Activated CD8-positive, alpha-beta memory T cell treated with anti-CD3 and anti-CD28 coated beads for 24 hours (primary cell): ENCODE measurements around the gene RNF43.
"Not testable (repeated sequence)": the region's sequence is repeated elsewhere in the genome, so short reads cannot be mapped to it uniquely, and the experiment has no call there.

Experiments
- DNase-seq: peaks from one replicate; pipeline ENCODE4 v3.0.0-alpha.2; 2020

The RNF43 gene

DNA sequence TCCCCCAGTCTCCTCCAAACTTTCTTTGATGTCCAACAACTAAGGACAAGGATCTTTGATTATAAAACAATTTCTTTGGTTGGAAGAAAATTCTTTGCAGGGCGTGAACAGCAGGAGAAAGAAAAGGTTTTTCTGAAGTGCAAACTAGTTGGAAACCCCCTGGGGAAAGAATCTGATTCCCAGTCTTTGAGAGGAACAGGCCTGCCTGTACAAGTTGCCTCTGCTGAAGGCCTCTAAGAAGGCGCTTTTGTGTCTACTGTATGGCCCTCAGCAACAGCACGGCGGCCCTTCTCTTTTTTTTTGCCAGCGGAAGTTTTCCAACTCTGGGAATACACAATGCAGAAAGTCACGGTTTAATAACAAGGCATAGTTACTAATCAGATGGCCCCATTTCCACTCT is 14.0 kb downstream of the RNF43 start:
- no peak for DNase-seq

DNA sequence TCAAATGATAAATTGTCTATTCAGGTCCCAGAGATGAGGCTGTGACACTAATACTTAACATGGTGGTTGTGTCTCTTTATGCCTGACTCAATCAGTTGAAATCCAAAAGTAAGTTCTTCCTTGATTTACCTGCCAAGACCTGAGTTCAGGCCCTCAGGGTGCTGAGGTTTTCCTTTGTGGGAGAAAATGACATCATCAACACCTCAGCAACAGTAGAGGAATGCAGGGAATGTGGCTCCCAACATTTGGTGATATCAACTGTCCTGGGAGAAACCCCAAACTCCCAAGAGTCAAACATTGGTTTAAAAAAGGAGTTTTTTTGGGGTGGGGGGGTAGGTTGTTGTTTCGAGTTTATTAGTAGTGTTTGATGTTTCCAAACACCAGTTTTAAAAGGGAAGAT is 14.7 kb downstream of the RNF43 start:
- no peak for DNase-seq

DNA sequence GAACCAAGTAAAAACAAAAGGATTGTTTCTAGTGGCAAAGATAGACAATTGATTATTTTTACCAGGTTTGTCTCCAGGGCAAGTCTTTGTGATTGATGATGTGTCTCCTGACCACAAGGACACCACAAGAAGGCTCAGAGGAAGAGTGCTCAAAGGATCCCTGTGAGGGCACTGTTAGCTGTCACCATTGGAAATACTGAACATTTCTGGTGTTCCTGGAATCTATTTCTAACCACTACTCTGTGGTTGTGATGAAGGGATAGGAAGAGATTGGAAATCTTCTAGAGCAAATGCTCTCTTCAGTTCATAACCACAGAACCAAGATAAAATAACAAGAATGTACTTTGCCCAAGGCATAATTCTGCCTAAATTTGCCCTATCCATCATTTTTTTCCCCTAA is 15.3 kb downstream of the RNF43 start:
- DNase-seq = no peak

DNA sequence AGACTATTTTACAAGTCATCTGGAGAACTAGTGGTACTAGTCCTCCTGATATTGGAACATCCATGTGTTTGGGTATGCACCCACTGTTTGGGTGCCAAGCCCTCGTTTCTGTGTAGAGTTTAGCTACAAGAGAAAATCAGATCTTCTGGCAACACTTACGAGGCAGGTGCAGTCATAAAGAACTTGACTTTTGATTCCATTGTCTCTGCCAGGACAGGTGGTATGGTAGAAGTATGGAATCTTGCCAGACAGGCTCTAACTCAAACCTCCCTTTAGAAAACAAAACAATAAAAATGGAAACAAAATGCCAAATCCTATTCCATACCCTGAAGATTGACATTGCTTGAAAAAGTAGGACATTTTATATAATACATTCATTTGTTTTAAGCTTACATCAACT is 16.0 kb downstream of the RNF43 start:
- DNase-seq = no peak

DNA sequence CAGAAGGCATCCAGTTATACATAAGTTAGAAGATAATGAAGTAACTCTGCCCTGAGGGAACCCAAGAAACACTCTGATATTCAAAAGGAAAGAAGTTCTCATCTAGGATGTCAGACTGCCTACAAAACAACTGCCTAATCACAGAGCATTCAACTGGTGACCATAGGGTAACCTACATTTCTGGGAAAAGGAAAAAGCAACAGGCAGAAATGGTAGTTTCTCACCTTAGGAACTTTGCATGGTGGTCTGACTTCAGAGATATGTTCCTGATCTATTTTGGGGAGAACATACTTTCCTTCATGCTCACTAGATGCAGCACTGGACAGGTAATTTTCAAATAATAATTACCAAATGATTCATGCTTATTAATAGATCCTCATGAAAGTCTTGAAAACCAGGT is 16.5 kb downstream of the RNF43 start:
- DNase-seq = no peak

DNA sequence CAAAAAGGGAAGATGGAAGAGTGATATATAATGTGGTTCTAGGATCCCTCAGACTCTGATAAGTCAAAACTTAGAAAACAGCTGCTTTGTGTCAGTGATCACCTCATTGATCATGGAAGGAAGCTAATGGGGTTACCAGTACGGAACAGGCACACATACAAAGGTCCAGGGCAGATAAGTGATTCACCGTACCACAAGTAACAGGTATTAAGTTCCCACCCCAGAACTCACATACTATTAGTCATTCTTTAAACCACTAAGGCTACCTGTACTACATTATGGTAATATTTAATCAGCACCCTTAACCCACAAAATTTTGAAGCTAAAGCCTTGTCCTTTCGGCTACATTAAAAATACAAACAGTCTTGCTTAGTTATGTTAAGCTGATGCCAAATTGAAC is 17.4 kb downstream of the RNF43 start:
- no peak for DNase-seq

DNA sequence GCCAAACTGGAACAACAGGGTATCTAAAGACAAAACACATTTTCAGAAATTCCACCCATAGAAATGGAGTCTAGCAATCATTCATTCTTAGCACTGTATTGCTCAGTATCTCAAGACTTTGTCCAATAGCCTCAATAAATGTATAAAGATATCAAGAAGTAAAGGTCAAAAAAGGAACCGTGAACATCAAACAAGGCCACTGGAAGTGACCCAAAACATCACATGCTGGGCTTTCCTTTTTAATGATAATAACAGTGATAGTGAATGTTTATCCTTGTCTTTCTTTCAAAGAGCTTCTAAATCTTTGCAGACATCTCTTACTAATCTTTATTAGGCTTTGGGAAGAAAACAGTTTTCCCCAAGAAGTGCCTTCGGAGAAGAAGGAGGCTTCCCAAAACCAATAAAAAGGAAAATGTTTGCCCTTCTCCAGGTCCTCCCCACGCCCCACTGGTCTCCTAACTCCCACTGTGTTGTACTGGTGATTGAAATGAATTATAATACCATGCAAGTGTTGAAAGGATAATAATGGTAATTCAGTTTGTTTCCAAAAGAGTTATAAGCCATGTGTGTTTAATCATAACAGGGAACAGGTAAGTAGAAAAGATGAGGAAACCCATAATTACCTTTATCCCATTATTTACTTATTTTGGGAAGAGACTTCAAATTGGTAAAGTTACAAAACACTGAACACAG is 18.6 kb downstream of the RNF43 start:
- DNase-seq = no peak

DNA sequence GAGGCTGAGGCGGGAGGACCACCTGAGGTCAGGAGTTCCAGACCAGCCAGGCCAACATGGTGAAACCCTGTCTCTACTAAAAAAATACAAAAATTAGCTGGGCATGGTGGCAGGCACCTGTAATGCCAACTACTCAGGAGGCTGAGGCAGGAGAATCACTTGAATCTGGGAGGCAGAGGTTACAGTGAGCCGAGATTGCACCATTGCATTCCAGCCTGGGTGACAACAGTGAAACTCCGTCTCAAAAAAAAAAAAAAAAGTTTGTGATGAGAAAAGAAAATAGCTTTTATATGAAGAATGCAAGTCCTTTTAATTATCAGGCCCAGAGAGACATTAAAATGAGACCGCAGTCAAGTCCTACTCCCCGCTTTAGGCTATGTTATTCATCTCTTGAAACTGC is 19.9 kb downstream of the RNF43 start:
- DNase-seq = not testable (repeated sequence)

DNA sequence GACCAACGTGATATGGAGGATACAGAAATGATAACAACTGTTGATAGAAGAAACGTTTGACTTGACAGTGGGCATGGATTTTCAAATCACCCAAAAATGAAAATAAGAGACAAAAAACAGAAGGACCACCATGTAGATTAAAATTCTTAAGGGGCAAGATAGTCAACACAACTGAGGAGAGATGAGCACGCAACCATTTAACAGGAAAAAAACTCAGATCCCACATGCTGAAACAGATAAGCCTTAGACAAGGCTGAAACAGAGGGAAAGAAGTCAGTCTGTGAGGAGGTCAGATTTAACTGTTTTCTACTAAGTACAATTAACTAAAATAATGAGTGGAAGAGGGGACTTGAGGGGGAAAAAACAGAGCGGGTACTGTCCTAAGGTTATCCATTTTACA is 21.2 kb downstream of the RNF43 start:
- no peak for DNase-seq

DNA sequence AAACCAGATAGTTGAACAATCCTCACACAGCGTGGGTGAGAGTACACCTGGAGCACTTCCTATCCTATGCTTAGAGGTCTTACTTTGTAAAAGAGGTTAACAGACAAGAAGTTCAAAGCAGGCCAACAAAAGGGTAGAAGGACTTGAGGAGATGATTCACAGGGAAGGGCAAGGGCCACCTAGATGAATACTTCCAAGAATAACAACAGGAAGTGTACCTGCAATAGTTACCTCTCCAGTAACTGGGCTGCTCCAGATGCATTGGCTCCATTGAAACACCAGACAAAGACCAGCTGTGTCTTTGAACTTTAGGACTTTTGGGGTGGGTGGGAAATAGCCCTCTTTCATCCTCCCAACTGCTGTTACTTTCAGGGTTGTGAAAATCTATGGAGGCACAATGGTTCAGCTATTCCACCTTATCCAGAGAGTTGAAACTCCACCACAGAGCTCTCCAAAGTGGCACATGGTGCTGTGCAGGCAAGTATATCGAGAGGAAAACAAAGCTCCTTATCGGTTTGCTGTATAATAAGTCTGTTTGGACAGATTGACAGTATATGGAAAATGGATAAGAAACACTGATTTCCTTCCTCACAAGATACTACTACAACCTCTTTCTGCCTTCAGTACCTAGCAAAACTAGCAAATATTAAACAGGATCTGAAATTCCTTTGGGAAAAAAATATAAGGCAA is 22.7 kb downstream of the RNF43 start:
- no peak for DNase-seq

DNA sequence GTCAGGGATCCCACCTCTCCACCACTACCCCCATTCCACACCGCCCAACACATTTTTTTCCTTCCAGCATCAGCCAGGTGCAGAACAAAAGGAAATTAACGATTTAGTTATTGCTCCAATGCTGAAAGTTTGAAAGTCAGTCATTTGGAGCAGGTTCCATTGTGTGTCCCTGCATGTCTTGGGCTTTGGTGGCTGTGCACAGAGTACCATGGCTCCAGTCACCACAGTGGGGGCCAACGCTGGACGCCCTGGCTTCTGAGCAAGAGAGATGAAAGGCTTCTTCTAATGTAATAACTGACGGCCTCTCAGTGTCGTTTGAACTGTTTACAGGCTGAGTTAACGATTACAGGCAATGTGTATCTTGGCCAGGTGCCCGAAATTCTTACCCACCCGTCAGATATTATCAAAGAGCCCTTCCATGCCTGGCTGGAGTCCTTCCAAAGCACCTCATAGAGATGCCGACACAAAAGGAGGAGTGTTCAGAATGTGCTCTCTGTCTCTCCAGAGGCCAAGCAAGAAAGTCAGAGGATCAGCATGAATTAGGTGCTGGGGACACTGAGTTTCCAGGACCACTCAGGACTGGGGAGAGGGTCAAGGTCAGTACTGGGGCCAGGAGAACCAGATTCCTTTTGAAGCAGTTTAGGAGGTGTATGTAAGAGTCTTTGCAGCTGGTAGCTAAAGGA is 25.9 kb downstream of the RNF43 start:
- no peak for DNase-seq

DNA sequence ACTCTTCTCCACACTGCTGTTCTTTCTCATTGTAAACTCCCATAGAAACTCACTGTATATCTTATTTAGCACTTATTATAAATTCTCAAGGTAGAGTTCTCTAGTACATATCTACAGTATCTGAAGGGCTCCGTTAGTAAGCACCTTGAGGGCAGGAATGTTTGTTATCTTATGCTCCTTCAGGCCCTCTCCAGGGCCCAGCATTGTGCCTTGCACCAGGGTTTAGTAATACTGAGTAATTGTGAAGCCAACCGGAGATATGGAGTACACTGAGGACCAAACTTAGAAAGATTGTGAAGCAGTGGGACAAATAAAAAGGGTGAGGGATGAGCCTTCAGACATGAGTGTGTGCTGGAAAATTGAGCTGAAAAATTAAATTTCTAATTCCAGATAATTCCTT is 26.4 kb downstream of the RNF43 start:
- DNase-seq = no peak

DNA sequence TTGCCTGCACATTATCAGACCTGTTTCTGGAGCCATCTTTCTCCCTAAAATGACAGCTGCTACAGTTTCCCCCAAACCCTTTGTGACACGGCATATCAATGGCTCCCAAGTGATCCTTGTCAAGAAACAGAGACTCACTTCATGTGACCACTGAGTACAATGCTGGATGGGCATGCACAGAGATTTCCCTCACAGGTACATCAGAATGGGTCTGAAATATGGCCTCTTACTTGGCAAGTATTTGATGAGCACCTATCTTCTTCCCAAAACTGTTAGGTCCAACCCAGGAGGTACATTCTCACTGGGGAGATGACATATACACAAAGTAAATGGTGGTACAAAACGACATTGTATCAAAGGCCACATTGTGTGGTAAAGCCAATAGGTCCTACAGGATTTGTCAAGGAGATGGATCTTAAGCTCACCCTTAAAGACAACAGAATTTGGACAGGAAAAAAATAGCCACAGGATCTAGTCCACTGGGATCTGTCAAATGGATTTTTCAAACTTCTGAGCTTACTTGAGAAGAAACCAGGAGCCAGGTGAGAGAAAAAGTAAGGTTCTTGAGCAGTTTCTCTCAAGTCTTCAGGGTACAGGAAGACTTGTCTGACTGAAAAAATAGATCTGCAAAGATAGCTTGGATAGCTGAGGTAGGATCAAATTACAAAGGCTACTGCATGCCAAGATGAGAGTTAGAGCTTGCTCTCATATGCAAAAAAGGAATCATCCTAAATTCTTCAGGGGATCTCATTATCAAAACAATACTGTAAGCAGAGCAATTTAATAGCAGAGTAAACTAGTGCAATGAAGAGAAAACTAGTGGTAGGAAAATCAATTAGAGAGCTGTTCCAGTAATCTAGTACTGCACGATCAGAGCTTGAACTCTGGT is 28.8 kb downstream of the RNF43 start:
- no peak for DNase-seq

DNA sequence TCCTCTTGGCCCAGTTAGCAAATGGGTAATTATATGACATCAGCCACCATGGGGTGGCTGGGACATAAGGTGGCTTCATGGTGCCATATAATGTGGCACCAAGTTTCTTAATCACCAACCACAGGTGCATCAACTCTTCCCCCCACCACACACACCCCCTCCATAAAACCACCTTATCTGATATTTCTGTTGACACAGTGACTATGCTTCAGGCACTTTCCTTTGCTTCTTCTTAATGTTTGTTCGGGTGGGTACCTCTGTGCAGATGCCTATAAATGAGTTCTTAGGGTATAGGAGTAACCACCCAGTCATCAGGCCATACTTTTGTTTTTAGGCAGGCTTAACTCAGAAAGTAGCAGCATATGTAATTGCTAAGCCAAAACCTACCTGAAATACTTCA is 29.5 kb downstream of the RNF43 start:
- DNase-seq = no peak

DNA sequence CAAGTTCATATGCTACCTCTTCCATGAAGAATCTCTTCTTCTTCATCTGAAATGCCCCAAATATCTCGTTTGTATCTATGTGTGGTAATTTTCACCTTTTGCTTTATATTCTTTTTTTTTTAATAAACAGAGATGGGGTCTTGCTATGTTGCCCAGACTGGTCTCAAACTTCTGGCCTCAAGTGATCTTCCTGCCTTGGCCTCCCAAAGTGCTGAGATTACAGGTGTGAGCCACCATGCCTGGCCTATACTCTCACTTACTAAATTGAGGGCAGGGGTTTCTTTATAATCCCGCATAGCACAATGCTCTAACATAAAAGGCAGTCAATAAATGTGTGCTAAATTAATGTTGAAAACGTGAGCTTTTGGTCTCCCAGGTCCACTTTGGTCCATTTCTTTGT is 30.6 kb downstream of the RNF43 start:
- no peak for DNase-seq

DNA sequence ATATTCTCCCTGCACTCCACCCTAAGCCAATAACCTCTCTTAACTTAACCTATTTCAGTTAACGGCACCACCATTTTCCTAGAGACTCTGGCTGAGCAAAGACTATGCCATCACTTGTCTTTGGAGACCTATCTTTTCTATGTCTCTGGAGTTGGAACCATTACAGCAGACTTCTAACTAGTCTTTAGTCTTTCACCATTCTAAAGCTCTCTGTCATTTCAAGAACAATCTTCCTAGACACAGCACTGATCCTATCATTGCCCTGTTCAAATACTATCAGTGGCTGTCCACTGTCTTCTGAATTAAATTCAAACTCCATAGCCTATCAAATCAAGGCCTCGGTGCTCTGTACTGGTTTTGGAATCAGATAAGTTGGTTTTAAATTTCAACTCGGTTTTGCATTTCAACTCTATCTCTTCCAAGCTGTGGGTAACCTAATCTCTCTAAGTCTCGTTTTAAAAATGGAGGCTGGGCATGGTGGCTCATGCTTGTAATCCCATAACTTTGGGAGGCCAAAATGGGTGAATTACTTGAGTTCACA is 31.9 kb downstream of the RNF43 start:
- DNase-seq = no peak

DNA sequence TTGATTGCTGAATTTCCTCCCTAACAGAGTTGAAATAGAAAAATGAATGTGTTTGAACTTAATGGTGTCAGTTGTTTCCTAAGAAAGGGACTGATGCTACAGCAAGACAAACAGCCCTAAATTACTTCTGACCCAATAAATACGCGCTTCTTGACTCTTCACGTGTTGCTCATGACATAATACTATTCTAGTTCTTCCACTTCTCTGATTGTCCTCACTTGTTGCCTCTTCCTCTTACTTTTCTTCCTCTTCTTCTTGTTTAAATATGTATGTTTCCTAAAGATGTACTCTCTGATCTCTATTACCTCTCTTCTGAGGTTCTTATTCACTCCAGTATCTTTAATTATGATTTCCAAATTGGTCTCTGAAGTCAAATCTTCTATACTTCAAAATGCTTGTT is 32.4 kb downstream of the RNF43 start:
- no peak for DNase-seq

DNA sequence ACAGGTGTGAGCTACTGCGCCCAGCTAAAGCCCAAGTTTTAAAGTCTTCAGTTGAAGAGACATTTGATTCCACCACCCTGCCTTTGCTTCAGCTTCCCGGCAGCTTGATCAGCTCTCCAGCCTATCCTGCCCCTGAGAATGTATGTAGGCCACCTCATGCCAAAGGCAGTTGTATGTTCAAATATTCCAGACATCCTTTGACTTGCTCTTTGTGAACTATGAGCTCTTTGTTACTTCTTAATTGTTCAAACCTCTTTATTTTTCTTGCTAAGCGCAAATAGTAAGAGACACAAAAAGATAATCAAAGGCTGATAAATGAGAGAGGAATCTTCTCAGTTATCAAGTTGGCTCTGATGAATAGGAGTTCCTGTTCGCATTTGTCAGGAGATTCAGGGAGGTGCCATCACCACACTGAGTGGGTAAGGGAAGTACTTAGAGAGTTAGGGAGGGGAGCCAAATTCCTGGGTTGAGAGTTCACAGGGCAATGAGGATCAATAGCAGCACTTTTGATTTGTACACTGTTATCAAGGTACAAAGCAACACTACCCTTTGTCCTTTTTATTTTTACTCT is 33.4 kb downstream of the RNF43 start:
- no peak for DNase-seq

DNA sequence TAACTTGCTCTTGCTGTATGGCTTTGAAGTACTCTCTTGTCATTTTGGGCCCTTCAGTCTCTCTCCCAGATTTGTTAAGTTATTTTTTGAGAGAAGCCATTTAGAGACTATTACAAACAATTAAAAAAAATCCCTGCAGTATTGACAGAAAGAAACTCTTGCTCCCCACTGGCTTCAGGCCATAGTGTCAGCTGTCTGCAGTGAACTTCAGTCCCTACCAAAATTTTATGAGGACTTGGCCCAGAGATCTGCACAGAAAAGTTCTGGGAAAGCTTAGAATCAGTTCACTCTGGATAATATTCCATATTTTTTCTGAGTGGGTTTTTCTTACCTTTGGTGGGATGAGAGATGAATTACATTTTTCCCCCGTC is 34.5 kb downstream of the RNF43 start:
- DNase-seq = no peak

DNA sequence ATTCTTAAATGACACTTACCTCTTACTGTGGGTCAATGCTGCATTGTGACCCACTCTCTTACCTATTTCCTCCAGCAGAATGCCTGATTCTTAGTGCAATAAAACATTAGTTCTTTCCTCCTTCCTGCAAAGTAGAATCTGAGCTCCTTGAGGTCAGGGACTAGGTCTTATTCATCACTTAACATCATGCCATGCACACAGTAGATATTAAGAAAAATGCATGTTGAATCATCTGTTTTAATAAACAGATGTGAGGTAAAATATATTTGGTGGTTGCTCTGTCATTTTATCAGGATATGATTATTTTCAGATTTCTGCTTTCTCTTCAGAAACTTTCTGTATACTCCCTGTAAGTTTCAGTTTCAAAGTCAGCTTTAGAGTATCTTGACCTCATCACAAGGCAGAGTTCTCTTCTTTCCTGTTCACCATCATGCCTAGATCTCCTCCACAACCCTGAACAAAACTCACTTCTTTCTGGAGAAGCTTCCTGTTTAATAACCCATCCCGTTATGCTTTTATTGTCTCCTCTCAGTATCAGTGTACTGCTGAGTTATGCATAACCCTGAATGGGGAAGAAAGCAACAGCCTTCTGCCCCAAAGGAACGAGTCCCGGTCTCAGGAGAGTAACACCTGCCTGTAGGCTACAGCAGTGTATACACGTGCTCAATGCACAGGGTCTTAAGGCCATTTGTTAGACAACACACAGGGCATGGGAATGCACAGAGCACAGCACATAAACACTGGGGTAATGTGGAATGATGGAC is 35.0 kb downstream of the RNF43 start:
- DNase-seq = no peak

DNA sequence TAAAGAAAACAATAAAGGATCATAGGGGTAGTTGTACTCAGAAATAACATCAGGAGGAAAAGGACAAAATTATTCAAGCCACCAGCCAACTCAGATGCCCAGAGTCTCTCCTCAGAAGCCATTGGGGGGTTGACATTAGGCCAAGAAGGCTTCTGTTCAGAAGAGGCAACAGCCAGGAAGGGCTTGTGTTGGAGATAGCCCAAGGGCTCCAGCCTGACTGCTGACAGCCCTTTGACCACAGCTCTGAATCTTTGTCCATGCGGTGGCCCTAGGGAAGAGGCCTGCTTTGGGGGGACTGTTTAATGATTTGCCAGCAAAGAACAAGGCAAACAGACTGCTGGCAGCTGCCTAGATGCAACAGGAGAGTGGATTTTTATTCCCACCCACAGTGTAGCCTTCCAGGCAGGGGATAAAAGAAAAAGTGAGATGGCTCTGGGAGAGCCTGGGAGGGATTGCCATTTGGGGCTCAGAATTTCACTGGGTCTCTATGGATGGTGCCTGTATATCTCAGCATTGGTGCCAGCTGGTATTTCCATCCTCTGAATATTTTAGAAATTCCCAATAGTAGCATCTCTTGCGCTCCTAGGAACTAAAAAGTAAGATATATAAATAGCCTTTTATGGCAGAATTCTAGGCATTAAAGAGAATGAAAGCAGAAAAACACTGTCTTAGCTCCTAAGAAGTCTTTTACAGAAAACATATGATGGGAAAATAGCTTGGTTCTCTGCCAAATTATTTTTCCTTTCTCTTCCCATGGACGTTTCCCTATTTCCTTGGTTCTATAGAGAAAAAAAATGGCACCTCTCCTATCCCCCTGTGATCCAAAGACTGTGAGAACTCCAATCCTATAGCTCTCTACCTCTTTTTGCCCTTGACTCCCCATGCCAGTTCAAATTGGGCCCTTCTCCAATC is 36.0 kb downstream of the RNF43 start:
- no peak for DNase-seq
